Small intestine (tissue), 7 donors: Measurements from ENCODE around the gene VAX1. TPM values are rescaled to one million over a fixed set of nuclear protein-coding genes. Genes with fewer than 3 reads are reported as not detected.
"Not testable (repeated sequence)": the region's sequence is repeated elsewhere in the genome, so short reads cannot be mapped to it uniquely, and the experiment has no call there.

Experiments
- DNase-seq, 2 donors: peaks; one replicate each; pipeline versions ENCODE4 v3.0.0 to v3.0.0-alpha.2; 2013
- FAIRE-seq: peaks from 2 replicates; lab custom pipeline; 2012; peaks lifted over from hg19 to GRCh38; lab: Jason Lieb, UNC
- H3K27ac ChIP-seq, 3 donors: one replicate each; pipeline ENCODE4 v1.5.1; 2013; ENCODE audit warnings: low read length in 2 of 3, mild to moderate bottlenecking in 2 of 3, control low read depth in 1 of 3, inconsistent platforms in 1 of 3, low read depth in 1 of 3, moderate library complexity in 1 of 3
- H3K27me3 ChIP-seq, 3 donors: one replicate each; pipeline ENCODE4 v1.6.1; 2013; ENCODE audit warnings: low read length in 3 of 3, inconsistent platforms in 1 of 3; ENCODE audit not compliant: control insufficient read depth in 3 of 3, insufficient read depth in 3 of 3
- H3K36me3 ChIP-seq, 3 donors: one replicate each; pipeline ENCODE4 v1.6.1; 2013; ENCODE audit warnings: low read length in 3 of 3, inconsistent platforms in 1 of 3, low read depth in 1 of 3, mild to moderate bottlenecking in 1 of 3, moderate library complexity in 1 of 3; ENCODE audit not compliant: control insufficient read depth in 3 of 3, insufficient read depth in 2 of 3
- H3K4me1 ChIP-seq, 3 donors: one replicate each; pipeline ENCODE4 v1.6.1; 2013; ENCODE audit warnings: low read length in 2 of 3, inconsistent platforms in 1 of 3, low read depth in 1 of 3, mild to moderate bottlenecking in 1 of 3, moderate library complexity in 1 of 3; ENCODE audit not compliant: control insufficient read depth in 3 of 3, insufficient read depth in 2 of 3
- H3K4me3 ChIP-seq, 3 donors: one replicate each; pipeline ENCODE4 v1.5.1; 2013; ENCODE audit warnings: low read length in 3 of 3, control low read depth in 1 of 3, inconsistent platforms in 1 of 3, low read depth in 1 of 3, mild to moderate bottlenecking in 1 of 3, moderate library complexity in 1 of 3
- H3K9me3 ChIP-seq, 2 donors: one replicate each; pipeline ENCODE4 v1.6.1; 2013; ENCODE audit warnings: low read depth in 1 of 2, low read length in 1 of 2; ENCODE audit not compliant: control insufficient read depth in 2 of 2, insufficient read depth in 1 of 2
- WGBS, 3 donors: extraction: QIAGEN DNeasy Blood & Tissue Kit; methylation state at CpG; one replicate each; pipeline ENCODE4 v1.1.7; 2013; 5-methylcytosine and 5-hydroxymethylcytosine counted together
- polyA plus RNA-seq, 4 donors: library from polyadenylated mRNA; stranded (reverse) in 3 of 4; unstranded in 1 of 4; fragments of 200-250 nt in 3 of 4; fragments of 120-200 nt in 1 of 4; gene quantifications; one replicate each; pipeline versions ENCODE4 v1.2.1 to v1.2.3, GENCODE V29; 2013
- donor health status: healthy with polysubstance abuse.
- donor health status: control.
- donor health status: control.
- donor health status: Bipolar disorder and iron deficiency.
- donor health status: healthy.

Gene VAX1
- polyA plus RNA-seq, 4 donors = not detected

DNA sequence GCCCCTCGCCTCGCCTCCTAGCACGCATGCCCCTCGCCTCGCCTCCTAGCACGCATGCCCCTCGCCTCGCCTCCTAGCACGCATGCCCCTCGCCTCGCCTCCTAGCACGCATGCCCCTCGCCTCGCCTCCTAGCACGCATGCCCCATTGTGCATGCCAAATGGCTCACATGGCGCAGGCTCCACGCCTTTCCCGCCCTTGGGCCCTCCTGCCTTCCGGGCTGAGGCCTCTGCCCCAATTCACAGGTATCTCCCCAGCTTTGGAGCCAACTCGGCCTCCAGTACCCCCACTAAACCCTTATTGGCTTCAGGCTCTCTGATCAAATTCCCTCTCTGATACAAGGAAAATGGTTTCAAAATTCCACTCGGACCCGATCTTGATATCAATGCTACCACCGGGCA lies 11.4 kb downstream of the VAX1 start:
- not testable (repeated sequence) for DNase-seq, H3K36me3 ChIP-seq, H3K27ac ChIP-seq, H3K9me3 ChIP-seq, FAIRE-seq, H3K4me1 ChIP-seq, H3K4me3 ChIP-seq
- 91 to 94% (median 94%) methylated on average over 11 to 16 of the region's 23 CpGs for WGBS, 3 donors
- H3K27me3 ChIP-seq = peaks cover 0 to 61% (median 36%) of the 10 kb centered on the region in 3 donors

- no peak overlapping the region for H3K27ac ChIP-seq
- H3K4me1 ChIP-seq = peaks cover 0 to 2% (median 0%) of the 10 kb centered on the region in 3 donors
- WGBS, 3 donors = 49 to 64% (median 52%) methylated on average over 26 of the region's 26 CpGs
- DNase-seq (no peak), FAIRE-seq (no peak)
- H3K9me3 ChIP-seq = no peaks in the 10 kb centered on the region
- H3K4me3 ChIP-seq = no peak overlapping the region
- peaks cover 0 to 55% (median 30%) of the 10 kb centered on the region in 3 donors for H3K27me3 ChIP-seq
- no peaks in the 10 kb centered on the region for H3K36me3 ChIP-seq
These were observed 12.0 kb downstream of the VAX1 start for GRCh38 chr10:117126034-117126433.

DNA sequence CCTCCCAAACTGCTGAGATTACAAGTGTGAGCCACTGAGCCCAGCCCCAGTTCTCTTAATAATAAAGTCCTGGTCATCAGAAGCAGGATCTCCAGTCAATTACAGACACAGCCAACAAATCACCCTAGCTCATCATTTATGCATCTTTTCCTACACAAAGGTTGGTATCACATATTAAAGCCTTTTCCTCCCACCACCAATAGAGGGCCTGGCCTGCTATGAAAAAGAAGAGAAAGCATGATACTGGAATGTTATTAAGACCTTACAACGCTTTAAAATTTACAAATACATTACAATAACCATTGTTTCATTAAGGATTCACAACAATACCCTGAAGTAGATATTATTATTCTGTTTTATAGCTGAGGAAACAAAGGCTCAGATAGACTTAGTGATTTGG lies 25.9 kb downstream of the VAX1 start:
- 9 to 29% (median 16%) methylated on average over 1 of the region's 1 CpG for WGBS, 3 donors
- FAIRE-seq (no peak), DNase-seq (no peak)
- peaks cover 0 to 12% (median 3%) of the 10 kb centered on the region in 3 donors for H3K27me3 ChIP-seq
- no peak overlapping the region for H3K27ac ChIP-seq
- no peaks in the 10 kb centered on the region for H3K36me3 ChIP-seq
- H3K9me3 ChIP-seq = no peaks in the 10 kb centered on the region
- no peaks in the 10 kb centered on the region for H3K4me1 ChIP-seq
- H3K4me3 ChIP-seq = no peak overlapping the region

GRCh38 chr10:117107238-117107637 lies 30.8 kb downstream of the VAX1 start:
- H3K4me3 ChIP-seq = no peak overlapping the region
- WGBS, 3 donors = 27 to 48% (median 48%) methylated on average over 4 of the region's 4 CpGs
- no peaks in the 10 kb centered on the region for H3K36me3 ChIP-seq
- H3K27ac ChIP-seq = no peak overlapping the region
- no peaks in the 10 kb centered on the region for H3K9me3 ChIP-seq
- H3K27me3 ChIP-seq = peaks cover 0 to 5% (median 0%) of the 10 kb centered on the region in 3 donors
- FAIRE-seq = no peak
- DNase-seq = no peak
- H3K4me1 ChIP-seq = no peaks in the 10 kb centered on the region

DNA sequence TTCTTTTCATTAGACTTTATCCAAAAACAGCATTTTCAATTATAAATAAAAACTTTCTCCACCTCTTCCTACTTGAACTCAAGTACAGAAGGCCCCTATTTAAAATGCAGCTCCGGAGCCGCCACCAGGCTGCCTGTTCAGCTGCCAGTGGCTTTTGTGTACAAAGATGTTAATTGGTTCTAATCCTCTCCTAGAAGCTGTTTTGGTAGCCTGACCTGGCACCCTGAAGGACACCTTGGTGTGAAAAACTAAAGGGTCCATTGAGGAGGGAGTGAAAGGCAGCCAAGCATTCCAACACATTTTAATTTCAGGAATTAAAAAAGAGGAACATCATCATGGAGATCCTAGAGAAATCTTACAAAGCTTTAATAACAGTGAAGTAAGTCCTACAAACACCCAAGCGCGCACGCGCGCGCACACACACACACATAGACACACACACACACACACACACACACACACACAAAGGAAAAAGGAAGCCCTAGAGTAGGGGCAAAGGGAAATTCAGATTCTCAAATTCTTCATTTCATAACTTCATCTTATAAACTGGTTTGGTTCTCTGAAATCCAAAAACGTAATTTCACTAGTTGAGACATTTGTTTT lies 41.4 kb downstream of the VAX1 start:
- Histone ChIP-seq H3K9me3 (no peaks in the 10 kb centered on the region), H3K27ac (no peak overlapping the region), H3K4me3 (no peak overlapping the region), H3K27me3 (peaks cover 0 to 6% (median 0%) of the 10 kb centered on the region in 3 donors), H3K36me3 (no peaks in the 10 kb centered on the region), H3K4me1 (no peaks in the 10 kb centered on the region)
- WGBS, 3 donors = 82 to 85% (median 85%) methylated on average over 9 of the region's 9 CpGs
- no peak for FAIRE-seq
- no peak for DNase-seq

- FAIRE-seq = no peak
- 57 to 69% (median 68%) methylated on average over 9 of the region's 9 CpGs for WGBS, 3 donors
These were observed 43.2 kb downstream of the VAX1 start for GRCh38 chr10:117094856-117095255.

DNA sequence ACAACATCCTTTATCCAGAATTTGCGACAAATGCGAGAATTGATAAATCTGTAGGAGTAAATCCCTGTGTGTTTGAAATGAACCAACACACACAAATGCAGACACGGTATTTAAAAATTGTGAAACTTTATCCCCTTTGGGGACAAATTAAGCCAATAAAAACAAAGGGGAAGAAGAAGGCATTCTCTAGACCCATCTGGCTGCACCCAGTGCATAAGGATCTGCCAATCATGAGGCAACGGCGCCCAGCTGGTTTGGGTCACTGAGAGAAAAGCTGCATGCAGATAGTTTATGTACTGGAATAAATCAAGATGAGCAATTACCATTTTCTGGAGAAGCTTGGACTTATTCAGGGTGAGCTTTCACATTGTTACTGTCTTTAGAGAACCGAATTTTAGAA lies 45.7 kb downstream of the VAX1 start:
- no peak for DNase-seq
- Histone ChIP-seq H3K36me3 (no peaks in the 10 kb centered on the region), H3K27me3 (peaks cover 0 to 10% (median 0%) of the 10 kb centered on the region in 3 donors), H3K9me3 (no peaks in the 10 kb centered on the region), H3K4me3 (no peak overlapping the region), H3K27ac (no peak overlapping the region), H3K4me1 (no peaks in the 10 kb centered on the region)
- WGBS, 3 donors = 76 to 88% (median 78%) methylated on average over 6 of the region's 6 CpGs
- no peak for FAIRE-seq

More at GRCh38 chr10:117094856-117095255, 43.2 kb downstream of the VAX1 start:
- Histone ChIP-seq H3K4me1 (no peaks in the 10 kb centered on the region), H3K36me3 (no peaks in the 10 kb centered on the region), H3K9me3 (no peaks in the 10 kb centered on the region), H3K27ac (no peak overlapping the region), H3K27me3 (peaks cover 0 to 10% (median 0%) of the 10 kb centered on the region in 3 donors), H3K4me3 (no peak overlapping the region)
- DNase-seq = no peak

GRCh38 chr10:117090834-117091233 lies 47.2 kb downstream of the VAX1 start:
- no peaks in the 10 kb centered on the region for H3K9me3 ChIP-seq
- no peak for DNase-seq
- no peak overlapping the region for H3K27ac ChIP-seq
- no peaks in the 10 kb centered on the region for H3K36me3 ChIP-seq
- WGBS, 3 donors = 92 to 95% (median 94%) methylated on average over 4 of the region's 4 CpGs
- no peak for FAIRE-seq
- peaks cover 0 to 7% (median 0%) of the 10 kb centered on the region in 3 donors for H3K27me3 ChIP-seq
- no peak overlapping the region for H3K4me3 ChIP-seq
- no peaks in the 10 kb centered on the region for H3K4me1 ChIP-seq

GRCh38 chr10:117087521-117087920 lies 50.5 kb downstream of the VAX1 start:
- Histone ChIP-seq H3K27ac (no peak overlapping the region), H3K4me1 (no peaks in the 10 kb centered on the region), H3K9me3 (no peaks in the 10 kb centered on the region), H3K4me3 (no peak overlapping the region), H3K36me3 (no peaks in the 10 kb centered on the region), H3K27me3 (peaks cover 0 to 5% (median 0%) of the 10 kb centered on the region in 3 donors)
- DNase-seq (no peak), FAIRE-seq (no peak)
- 76 to 86% (median 86%) methylated on average over 3 of the region's 3 CpGs for WGBS, 3 donors
